ENCODE results near the gene URGCP. TPM values are rescaled to one million over a fixed set of nuclear protein-coding genes. Genes with fewer than 3 reads are reported as not detected.
A peak's percentile ranks its signal among the peaks of the same experiment; 100 is the strongest.

URGCP gene
- total RNA-seq, 1 experiment from 2014 or later, result 29.8 TPM

DNA sequence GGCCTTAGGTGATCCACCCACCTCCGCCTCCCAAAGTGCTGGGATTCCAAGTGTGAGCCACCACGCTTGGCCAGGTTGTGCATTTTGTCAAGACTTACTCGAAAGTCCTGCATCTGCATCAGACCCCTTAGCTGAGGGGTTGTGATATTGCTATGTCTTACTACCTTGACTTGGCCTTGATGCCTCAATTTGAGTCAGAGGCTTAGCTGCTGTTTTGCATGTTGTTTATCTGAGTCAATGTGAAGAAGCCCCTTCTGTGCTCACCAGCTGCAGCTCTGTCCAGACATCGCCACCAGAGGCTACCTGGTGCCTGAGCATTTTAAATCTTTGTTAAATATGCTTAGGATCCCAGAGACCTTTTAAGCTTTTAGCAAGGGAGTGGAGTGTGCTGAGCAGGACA lies 37.9 kb upstream of the URGCP start:
- TF ChIP-seq EZH2 (IDR thresholded peaks at IDR 0.05; ENCODE audit: low read length, unreplicated experiment), result no peak
- TF ChIP-seq EZH2phosphoT487 (IDR thresholded peaks at IDR 0.05; ENCODE audit: borderline replicate concordance, low read length), result no peak
- TF ChIP-seq, protein P1, sequence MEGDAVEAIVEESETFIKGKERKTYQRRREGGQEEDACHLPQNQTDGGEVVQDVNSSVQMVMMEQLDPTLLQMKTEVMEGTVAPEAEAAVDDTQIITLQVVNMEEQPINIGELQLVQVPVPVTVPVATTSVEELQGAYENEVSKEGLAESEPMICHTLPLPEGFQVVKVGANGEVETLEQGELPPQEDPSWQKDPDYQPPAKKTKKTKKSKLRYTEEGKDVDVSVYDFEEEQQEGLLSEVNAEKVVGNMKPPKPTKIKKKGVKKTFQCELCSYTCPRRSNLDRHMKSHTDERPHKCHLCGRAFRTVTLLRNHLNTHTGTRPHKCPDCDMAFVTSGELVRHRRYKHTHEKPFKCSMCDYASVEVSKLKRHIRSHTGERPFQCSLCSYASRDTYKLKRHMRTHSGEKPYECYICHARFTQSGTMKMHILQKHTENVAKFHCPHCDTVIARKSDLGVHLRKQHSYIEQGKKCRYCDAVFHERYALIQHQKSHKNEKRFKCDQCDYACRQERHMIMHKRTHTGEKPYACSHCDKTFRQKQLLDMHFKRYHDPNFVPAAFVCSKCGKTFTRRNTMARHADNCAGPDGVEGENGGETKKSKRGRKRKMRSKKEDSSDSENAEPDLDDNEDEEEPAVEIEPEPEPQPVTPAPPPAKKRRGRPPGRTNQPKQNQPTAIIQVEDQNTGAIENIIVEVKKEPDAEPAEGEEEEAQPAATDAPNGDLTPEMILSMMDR (conservative IDR thresholded peaks at IDR 0.05; ENCODE audit: low read depth, low read length), result no peak
- no TSS peak for BruUV-seq (replicated peaks)
- POLR2A ChIA-PET (ENCODE audit: unreplicated experiment), result no interaction called here
- Histone ChIP-seq H3K36me3 (ENCODE audit: low read depth, low read length) (no peaks in the 10 kb centered on the region), H3K27ac (ENCODE audit: low read length) (peak overlapping the region; percentile 76; the same call in 1 of the 2 replicates), H2AFZ (ENCODE audit: low read length) (no peak overlapping the region), H4K20me1 (ENCODE audit: low read length) (no peaks in the 10 kb centered on the region), H3K79me2 (ENCODE audit: low read length) (no peaks in the 10 kb centered on the region), H3K4me1 (ENCODE audit: insufficient read depth, low read length) (peaks cover 16% of the 10 kb centered on the region), H3K9ac (ENCODE audit: low read length) (no peak overlapping the region), H3K9me2 (replicated peaks; ENCODE audit: low read length) (no peaks in the 10 kb centered on the region), H3K4me3 (ENCODE audit: low read length) (no peak overlapping the region), H3K4me2 (ENCODE audit: low read length) (no peak overlapping the region), H3K27me3 (ENCODE audit: low read length) (no peaks in the 10 kb centered on the region), H3F3A (ENCODE audit: low read length, unreplicated experiment) (no peaks in the 10 kb centered on the region), H3K9me3 (ENCODE audit: low read length) (no peaks in the 10 kb centered on the region)
- CTCF ChIA-PET, result no interaction called here
- no peak for DNase-seq
- intact Hi-C loops (cut with micrococcal nuclease), result no loop called here
- no peak for ATAC-seq

- no peaks in the 10 kb centered on the region for H3K36me3 ChIP-seq (ENCODE audit: low read depth, low read length)
- H3F3A ChIP-seq (ENCODE audit: low read length, unreplicated experiment), result no peaks in the 10 kb centered on the region
- H3K9me2 ChIP-seq (replicated peaks; ENCODE audit: low read length), result no peaks in the 10 kb centered on the region
- no peaks in the 10 kb centered on the region for H3K9me3 ChIP-seq (ENCODE audit: low read length)
- H3K79me2 ChIP-seq (ENCODE audit: low read length), result no peaks in the 10 kb centered on the region
- DNase-seq (peak; percentile 79), ATAC-seq (peak; percentile 97)
- peak overlapping the region; percentile 76 for H3K27ac ChIP-seq (ENCODE audit: low read length)
- TF ChIP-seq, protein P1 (conservative IDR thresholded peaks at IDR 0.05; ENCODE audit: low read depth, low read length), result no peak
- TF ChIP-seq EZH2phosphoT487 (IDR thresholded peaks at IDR 0.05; ENCODE audit: borderline replicate concordance, low read length) (no peak), EZH2 (IDR thresholded peaks at IDR 0.05; ENCODE audit: low read length, unreplicated experiment) (no peak)
- no peak overlapping the region for H3K4me3 ChIP-seq (ENCODE audit: low read length)
- intact Hi-C loops (cut with micrococcal nuclease), result no loop called here
- peak overlapping the region; percentile 56 for H3K4me2 ChIP-seq (ENCODE audit: low read length)
- BruUV-seq (replicated peaks), result no TSS peak
- H3K4me1 ChIP-seq (ENCODE audit: insufficient read depth, low read length), result peaks cover 16% of the 10 kb centered on the region
- H2AFZ ChIP-seq (ENCODE audit: low read length), result no peak overlapping the region
- CTCF ChIA-PET, result interaction anchor here (1.0 kb wide), 1 partner anchor 11 kb away, joined by 3 read pairs; no protein-coding TSS in a partner anchor
- peak overlapping the region; percentile 43; the same call in 1 of the 2 replicates for H3K9ac ChIP-seq (ENCODE audit: low read length)
- no peaks in the 10 kb centered on the region for H4K20me1 ChIP-seq (ENCODE audit: low read length)
- POLR2A ChIA-PET (ENCODE audit: unreplicated experiment), result interaction anchor here (0.5 kb wide), 1 partner anchor 49 kb away, joined by 3 read pairs; no protein-coding TSS in a partner anchor
- no peaks in the 10 kb centered on the region for H3K27me3 ChIP-seq (ENCODE audit: low read length)
Observed at GRCh38 chr7:43943417-43944187, 37.2 kb upstream of the URGCP start.

DNA sequence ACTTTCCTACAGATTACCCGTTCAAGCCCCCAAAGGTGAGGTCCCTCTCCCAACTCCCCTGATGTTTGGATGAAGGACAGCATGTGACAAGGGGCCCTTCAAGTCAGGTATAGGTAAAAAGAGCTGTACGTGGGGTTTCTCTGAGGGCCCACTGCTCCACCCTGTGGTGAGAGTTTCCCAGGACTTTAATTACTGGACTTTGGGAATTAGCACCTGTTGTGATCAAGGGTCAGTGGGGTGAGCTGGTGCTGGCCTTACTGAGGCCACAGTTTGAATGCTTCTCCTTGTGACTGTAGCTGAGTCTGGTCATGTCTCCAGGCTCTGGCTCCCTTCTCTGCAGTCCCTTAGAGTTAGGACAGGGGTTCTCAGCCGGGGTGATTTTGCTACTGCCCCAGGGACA lies 36.6 kb upstream of the URGCP start:
- ATAC-seq (peak; percentile 34), DNase-seq (no peak)
- no peaks in the 10 kb centered on the region for H3K36me3 ChIP-seq (ENCODE audit: low read depth, low read length)
- H4K20me1 ChIP-seq (ENCODE audit: low read length), result no peaks in the 10 kb centered on the region
- no peaks in the 10 kb centered on the region for H3K9me2 ChIP-seq (replicated peaks; ENCODE audit: low read length)
- no peaks in the 10 kb centered on the region for H3K9me3 ChIP-seq (ENCODE audit: low read length)
- BruUV-seq (replicated peaks), result no TSS peak
- H3K27ac ChIP-seq (ENCODE audit: low read length), result peak overlapping the region; percentile 76
- ChIA-PET CTCF (interaction anchor here (1.0 kb wide), 1 partner anchor 11 kb away, joined by 3 read pairs; no protein-coding TSS in a partner anchor), POLR2A (ENCODE audit: unreplicated experiment) (interaction anchor here (0.5 kb wide), 1 partner anchor 50 kb away, joined by 3 read pairs; no protein-coding TSS in a partner anchor)
- H3K27me3 ChIP-seq (ENCODE audit: low read length), result no peaks in the 10 kb centered on the region
- no peaks in the 10 kb centered on the region for H3K79me2 ChIP-seq (ENCODE audit: low read length)
- peak overlapping the region; percentile 56 for H3K4me2 ChIP-seq (ENCODE audit: low read length)
- peak overlapping the region; percentile 43; the same call in 1 of the 2 replicates for H3K9ac ChIP-seq (ENCODE audit: low read length)
- peaks cover 16% of the 10 kb centered on the region for H3K4me1 ChIP-seq (ENCODE audit: insufficient read depth, low read length)
- TF ChIP-seq EZH2 (IDR thresholded peaks at IDR 0.05; ENCODE audit: low read length, unreplicated experiment), result no peak
- TF ChIP-seq, protein P1 (conservative IDR thresholded peaks at IDR 0.05; ENCODE audit: low read depth, low read length), result peak; percentile 54
- no peak for TF ChIP-seq EZH2phosphoT487 (IDR thresholded peaks at IDR 0.05; ENCODE audit: borderline replicate concordance, low read length)
- no peak overlapping the region for H3K4me3 ChIP-seq (ENCODE audit: low read length)
- H2AFZ ChIP-seq (ENCODE audit: low read length), result no peak overlapping the region
- H3F3A ChIP-seq (ENCODE audit: low read length, unreplicated experiment), result no peaks in the 10 kb centered on the region
- intact Hi-C loops (cut with micrococcal nuclease), result no loop called here
